ENCODE measurements around the gene ATR.

Gene ATR

DNA sequence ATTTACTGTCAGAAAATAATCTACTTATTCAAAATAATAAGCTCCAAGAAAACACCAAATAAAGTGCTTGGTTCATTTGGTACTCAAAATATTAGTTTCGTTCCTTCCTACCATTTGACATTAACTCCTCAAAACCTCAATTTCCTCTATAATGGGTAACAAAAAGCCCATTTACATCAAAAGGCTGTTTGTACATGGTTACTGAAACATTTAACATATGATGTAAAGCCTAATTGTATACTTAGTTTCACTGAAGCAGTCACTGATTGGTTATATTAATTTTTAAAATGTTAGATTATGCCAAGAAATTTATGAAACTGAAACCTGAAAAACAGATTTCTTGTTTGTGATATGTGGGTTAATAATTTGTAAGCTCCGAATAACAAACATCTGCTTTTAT is 145.4 kb downstream of the ATR start:
- ChIA-PET CTCF (no interaction called here), POLR2A (no interaction called here)
- no peak for TF ChIP-seq ZNF302 (tag by site-specific recombination; IDR thresholded peaks at IDR 0.05; ENCODE audit: low read depth)
- TF ChIP-seq, protein P1, sequence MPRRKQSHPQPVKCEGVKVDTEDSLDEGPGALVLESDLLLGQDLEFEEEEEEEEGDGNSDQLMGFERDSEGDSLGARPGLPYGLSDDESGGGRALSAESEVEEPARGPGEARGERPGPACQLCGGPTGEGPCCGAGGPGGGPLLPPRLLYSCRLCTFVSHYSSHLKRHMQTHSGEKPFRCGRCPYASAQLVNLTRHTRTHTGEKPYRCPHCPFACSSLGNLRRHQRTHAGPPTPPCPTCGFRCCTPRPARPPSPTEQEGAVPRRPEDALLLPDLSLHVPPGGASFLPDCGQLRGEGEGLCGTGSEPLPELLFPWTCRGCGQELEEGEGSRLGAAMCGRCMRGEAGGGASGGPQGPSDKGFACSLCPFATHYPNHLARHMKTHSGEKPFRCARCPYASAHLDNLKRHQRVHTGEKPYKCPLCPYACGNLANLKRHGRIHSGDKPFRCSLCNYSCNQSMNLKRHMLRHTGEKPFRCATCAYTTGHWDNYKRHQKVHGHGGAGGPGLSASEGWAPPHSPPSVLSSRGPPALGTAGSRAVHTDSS (tag by site-specific recombination; IDR thresholded peaks at IDR 0.05) = no peak
- TF ChIP-seq ZNF23 (tag by site-specific recombination; IDR thresholded peaks at IDR 0.05; ENCODE audit: borderline replicate concordance) = no peak
- TF ChIP-seq, protein P2, sequence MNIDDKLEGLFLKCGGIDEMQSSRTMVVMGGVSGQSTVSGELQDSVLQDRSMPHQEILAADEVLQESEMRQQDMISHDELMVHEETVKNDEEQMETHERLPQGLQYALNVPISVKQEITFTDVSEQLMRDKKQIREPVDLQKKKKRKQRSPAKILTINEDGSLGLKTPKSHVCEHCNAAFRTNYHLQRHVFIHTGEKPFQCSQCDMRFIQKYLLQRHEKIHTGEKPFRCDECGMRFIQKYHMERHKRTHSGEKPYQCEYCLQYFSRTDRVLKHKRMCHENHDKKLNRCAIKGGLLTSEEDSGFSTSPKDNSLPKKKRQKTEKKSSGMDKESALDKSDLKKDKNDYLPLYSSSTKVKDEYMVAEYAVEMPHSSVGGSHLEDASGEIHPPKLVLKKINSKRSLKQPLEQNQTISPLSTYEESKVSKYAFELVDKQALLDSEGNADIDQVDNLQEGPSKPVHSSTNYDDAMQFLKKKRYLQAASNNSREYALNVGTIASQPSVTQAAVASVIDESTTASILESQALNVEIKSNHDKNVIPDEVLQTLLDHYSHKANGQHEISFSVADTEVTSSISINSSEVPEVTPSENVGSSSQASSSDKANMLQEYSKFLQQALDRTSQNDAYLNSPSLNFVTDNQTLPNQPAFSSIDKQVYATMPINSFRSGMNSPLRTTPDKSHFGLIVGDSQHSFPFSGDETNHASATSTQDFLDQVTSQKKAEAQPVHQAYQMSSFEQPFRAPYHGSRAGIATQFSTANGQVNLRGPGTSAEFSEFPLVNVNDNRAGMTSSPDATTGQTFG (tag by site-specific recombination; IDR thresholded peaks at IDR 0.05; ENCODE audit: borderline replicate concordance) = no peak
- TF ChIP-seq, protein P3, sequence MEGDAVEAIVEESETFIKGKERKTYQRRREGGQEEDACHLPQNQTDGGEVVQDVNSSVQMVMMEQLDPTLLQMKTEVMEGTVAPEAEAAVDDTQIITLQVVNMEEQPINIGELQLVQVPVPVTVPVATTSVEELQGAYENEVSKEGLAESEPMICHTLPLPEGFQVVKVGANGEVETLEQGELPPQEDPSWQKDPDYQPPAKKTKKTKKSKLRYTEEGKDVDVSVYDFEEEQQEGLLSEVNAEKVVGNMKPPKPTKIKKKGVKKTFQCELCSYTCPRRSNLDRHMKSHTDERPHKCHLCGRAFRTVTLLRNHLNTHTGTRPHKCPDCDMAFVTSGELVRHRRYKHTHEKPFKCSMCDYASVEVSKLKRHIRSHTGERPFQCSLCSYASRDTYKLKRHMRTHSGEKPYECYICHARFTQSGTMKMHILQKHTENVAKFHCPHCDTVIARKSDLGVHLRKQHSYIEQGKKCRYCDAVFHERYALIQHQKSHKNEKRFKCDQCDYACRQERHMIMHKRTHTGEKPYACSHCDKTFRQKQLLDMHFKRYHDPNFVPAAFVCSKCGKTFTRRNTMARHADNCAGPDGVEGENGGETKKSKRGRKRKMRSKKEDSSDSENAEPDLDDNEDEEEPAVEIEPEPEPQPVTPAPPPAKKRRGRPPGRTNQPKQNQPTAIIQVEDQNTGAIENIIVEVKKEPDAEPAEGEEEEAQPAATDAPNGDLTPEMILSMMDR (tag by site-specific recombination; IDR thresholded peaks at IDR 0.05) = no peak
- TF ChIP-seq ZNF140 (tag by site-specific recombination; IDR thresholded peaks at IDR 0.05) = no peak
- TF ChIP-seq ZNF16 (tag by site-specific recombination; IDR thresholded peaks at IDR 0.05; ENCODE audit: low read depth) = no peak
- no peak for TF ChIP-seq MEIS1 (CRISPR knock-in tag; IDR thresholded peaks at IDR 0.05; ENCODE audit: borderline replicate concordance)
- Histone ChIP-seq H3K27ac (ENCODE audit: extremely low read depth, low read depth, low read length) (no peak overlapping the region), H3K4me1 (ENCODE audit: control insufficient read depth, insufficient read depth, low read length) (no peaks in the 10 kb centered on the region), H3K9me3 (ENCODE audit: control insufficient read depth, insufficient read depth, low read depth, low read length) (no peaks in the 10 kb centered on the region), H3K36me3 (ENCODE audit: control insufficient read depth in 2 of 2, insufficient read depth in 1 of 2, low read length in 2 of 2) (peaks cover 0 to 30% of the 10 kb centered on the region in 2 experiments; a peak in 2 of 3 replicates), H3K4me3 (ENCODE audit: low read depth, low read length) (no peak overlapping the region)

DNA sequence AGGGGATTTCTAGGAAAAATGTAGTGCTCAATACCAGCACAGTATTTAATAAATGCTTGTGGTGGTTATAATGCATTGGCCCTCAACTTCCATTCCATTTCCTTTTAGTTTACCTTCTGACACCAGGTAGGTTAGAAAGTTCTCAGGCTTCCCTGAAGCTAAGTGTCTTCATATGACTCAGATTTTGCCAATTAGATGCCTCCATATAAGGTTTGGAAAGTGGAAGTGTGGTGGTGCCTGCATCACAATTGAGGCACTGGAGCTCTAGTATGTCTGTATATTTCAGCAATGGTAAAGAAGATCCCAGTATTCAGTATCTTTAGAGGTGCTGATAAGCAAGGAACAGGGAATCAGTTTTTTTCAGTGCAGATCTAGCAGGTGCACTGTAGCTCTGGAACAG is 149.0 kb downstream of the ATR start:
- H3K9me3 ChIP-seq (ENCODE audit: control insufficient read depth, insufficient read depth, low read depth, low read length) = no peaks in the 10 kb centered on the region
- TF ChIP-seq ZNF221 (tag by site-specific recombination; IDR thresholded peaks at IDR 0.05; ENCODE audit: borderline replicate concordance) (no peak), ZNF16 (tag by site-specific recombination; IDR thresholded peaks at IDR 0.05; ENCODE audit: low read depth) (no peak), ZNF530 (tag by site-specific recombination; IDR thresholded peaks at IDR 0.05; ENCODE audit: low read depth) (no peak)
- TF ChIP-seq, protein P4, sequence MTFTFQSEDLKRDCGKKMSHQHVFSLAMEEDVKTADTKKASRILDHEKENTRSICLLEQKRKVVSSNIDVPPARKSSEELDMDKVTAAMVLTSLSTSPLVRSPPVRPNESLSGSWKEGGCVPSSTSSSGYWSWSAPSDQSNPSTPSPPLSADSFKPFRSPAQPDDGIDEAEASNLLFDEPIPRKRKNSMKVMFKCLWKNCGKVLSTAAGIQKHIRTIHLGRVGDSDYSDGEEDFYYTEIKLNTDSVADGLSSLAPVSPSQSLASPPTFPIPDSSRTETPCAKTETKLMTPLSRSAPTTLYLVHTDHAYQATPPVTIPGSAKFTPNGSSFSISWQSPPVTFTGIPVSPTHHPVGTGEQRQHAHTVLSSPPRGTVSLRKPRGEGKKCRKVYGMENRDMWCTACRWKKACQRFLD (tag by site-specific recombination; IDR thresholded peaks at IDR 0.05) = no peak
- ChIA-PET CTCF (interaction anchor here (0.6 kb wide), 1 partner anchor 942 kb away, joined by 3 read pairs; no protein-coding TSS in a partner anchor), POLR2A (no interaction called here)
- H3K36me3 ChIP-seq (ENCODE audit: control insufficient read depth in 2 of 2, insufficient read depth in 1 of 2, low read length in 2 of 2) = peaks cover 0 to 34% of the 10 kb centered on the region in 2 experiments; a peak in 2 of 3 replicates
- no peak overlapping the region for H3K4me3 ChIP-seq (ENCODE audit: low read depth, low read length)
- no peaks in the 10 kb centered on the region for H3K4me1 ChIP-seq (ENCODE audit: control insufficient read depth, insufficient read depth, low read length)
- H3K27ac ChIP-seq (ENCODE audit: extremely low read depth, low read depth, low read length) = no peak overlapping the region

DNA sequence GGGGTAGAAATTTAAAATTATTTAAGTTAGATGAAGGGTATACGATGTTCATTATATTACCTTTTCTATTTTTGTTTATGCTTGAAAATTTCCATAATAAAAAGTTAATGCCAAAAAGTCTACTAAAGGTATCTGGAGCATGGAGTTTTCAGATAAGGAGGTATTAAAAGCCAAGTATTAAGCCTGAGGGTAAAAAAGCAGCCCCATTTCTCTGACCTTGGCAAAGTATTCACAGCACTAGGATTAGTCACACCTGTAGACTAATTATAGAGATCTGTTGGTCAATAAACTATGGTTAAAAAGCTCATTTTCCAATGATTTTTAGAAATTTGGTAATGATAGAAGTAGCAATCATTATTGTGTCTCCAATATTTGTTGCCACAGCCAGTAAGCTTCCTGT is 153.8 kb downstream of the ATR start:
- Histone ChIP-seq H3K36me3 (ENCODE audit: control insufficient read depth in 2 of 2, insufficient read depth in 1 of 2, low read length in 2 of 2) (peaks cover 5 to 43% of the 10 kb centered on the region in 2 experiments; a peak in 2 of 3 replicates), H3K4me3 (ENCODE audit: low read depth, low read length) (no peak overlapping the region), H3K9me3 (ENCODE audit: control insufficient read depth, insufficient read depth, low read depth, low read length) (no peaks in the 10 kb centered on the region), H3K4me1 (ENCODE audit: control insufficient read depth, insufficient read depth, low read length) (no peaks in the 10 kb centered on the region), H3K27ac (ENCODE audit: extremely low read depth, low read depth, low read length) (no peak overlapping the region)
- POLR2A ChIA-PET = no interaction called here
- TF ChIP-seq SALL2 (tag by site-specific recombination; IDR thresholded peaks at IDR 0.05; ENCODE audit: borderline replicate concordance) (no peak), ZNF544 (tag by site-specific recombination; IDR thresholded peaks at IDR 0.05) (no peak), ZNF112 (tag by site-specific recombination; IDR thresholded peaks at IDR 0.05) (no peak), ZNF366 (tag by site-specific recombination; conservative IDR thresholded peaks at IDR 0.05) (no peak), ZNF211 (tag by site-specific recombination; IDR thresholded peaks at IDR 0.05; ENCODE audit: low read depth) (no peak), ZNF202 (tag by site-specific recombination; IDR thresholded peaks at IDR 0.05; ENCODE audit: borderline replicate concordance) (no peak), ZNF248 (tag by site-specific recombination; IDR thresholded peaks at IDR 0.05) (no peak), ZNF670 (tag by site-specific recombination; IDR thresholded peaks at IDR 0.05; ENCODE audit: low read depth) (no peak), WT1 (tag by site-specific recombination; IDR thresholded peaks at IDR 0.05) (no peak), ZNF837 (tag by site-specific recombination; IDR thresholded peaks at IDR 0.05) (no peak)
- TF ChIP-seq, protein P5, sequence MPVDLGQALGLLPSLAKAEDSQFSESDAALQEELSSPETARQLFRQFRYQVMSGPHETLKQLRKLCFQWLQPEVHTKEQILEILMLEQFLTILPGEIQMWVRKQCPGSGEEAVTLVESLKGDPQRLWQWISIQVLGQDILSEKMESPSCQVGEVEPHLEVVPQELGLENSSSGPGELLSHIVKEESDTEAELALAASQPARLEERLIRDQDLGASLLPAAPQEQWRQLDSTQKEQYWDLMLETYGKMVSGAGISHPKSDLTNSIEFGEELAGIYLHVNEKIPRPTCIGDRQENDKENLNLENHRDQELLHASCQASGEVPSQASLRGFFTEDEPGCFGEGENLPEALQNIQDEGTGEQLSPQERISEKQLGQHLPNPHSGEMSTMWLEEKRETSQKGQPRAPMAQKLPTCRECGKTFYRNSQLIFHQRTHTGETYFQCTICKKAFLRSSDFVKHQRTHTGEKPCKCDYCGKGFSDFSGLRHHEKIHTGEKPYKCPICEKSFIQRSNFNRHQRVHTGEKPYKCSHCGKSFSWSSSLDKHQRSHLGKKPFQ (tag by site-specific recombination; IDR thresholded peaks at IDR 0.05) = no peak
- CTCF ChIA-PET = no interaction called here

Measured in HEK293 (cell line).